HCT116 (cell line): ENCODE results near the gene EPS15.

ENCODE experiments used
- CTCF ChIP-seq, 3 experiments: fragments of 200-600 bp in 1 of 3; sonication (generic) in 1 of 3; IDR thresholded peaks in 2 of 3; conservative IDR thresholded peaks in 1 of 3; 2 replicates each; pipeline ENCODE4 v1.5.1; 2012 to 2017; ENCODE audit warnings: low read depth in 2 of 3, low read length in 2 of 3, antibody characterized with exemption in 1 of 3, borderline replicate concordance in 1 of 3, control low read depth in 1 of 3, mild to moderate bottlenecking in 1 of 3, mixed read lengths in 1 of 3, mixed run types in 1 of 3, moderate library complexity in 1 of 3; ENCODE audit not compliant: insufficient read depth in 1 of 3
- ELF1 ChIP-seq: IDR thresholded peaks from 2 replicates; pipeline ENCODE4 v1.6.1; 2012; ENCODE audit warnings: low read depth, borderline replicate concordance
- EZH2 ChIP-seq: fragments of 200-600 bp; sonication (generic); IDR thresholded peaks from 2 replicates; pipeline ENCODE4 v1.6.1; 2017; ENCODE audit warnings: antibody characterized with exemption, mixed run types
- FOSL1 ChIP-seq: IDR thresholded peaks from 2 replicates; pipeline ENCODE4 v1.6.1; 2012; ENCODE audit warnings: low read depth
- RAD21 ChIP-seq: IDR thresholded peaks from 2 replicates; pipeline ENCODE4 v1.6.1; 2012; ENCODE audit warnings: low read depth, mild to moderate bottlenecking
- REST ChIP-seq: IDR thresholded peaks from 2 replicates; pipeline ENCODE4 v1.6.1; 2012; ENCODE audit warnings: low read depth
- TCF7L2 ChIP-seq: IDR thresholded peaks from 2 replicates; pipeline ENCODE4 v1.7.0; 2011; ENCODE audit warnings: borderline replicate concordance, inconsistent platforms; ENCODE audit not compliant: insufficient read depth, insufficient read length; ENCODE audit errors: extremely low read depth
- YY1 ChIP-seq: IDR thresholded peaks from 2 replicates; pipeline ENCODE4 v1.6.1; 2011; ENCODE audit warnings: low read length, low read depth, moderate library complexity, mild to moderate bottlenecking; ENCODE audit not compliant: insufficient replicate concordance; ENCODE audit errors: extremely low read depth

- TF ChIP-seq CTCF (IDR thresholded peaks at IDR 0.05 in 2 of 3, conservative IDR thresholded peaks at IDR 0.05 in 1 of 3; ENCODE audit: borderline replicate concordance in 1 of 3, insufficient read depth in 1 of 3, low read depth in 2 of 3, low read length in 2 of 3): no peak
- TF ChIP-seq FOSL1: no peak
- no peak for TF ChIP-seq RAD21
- no peak for TF ChIP-seq EZH2
- no peak for TF ChIP-seq TCF7L2
- TF ChIP-seq REST: no peak
- no peak for TF ChIP-seq YY1
- no peak for TF ChIP-seq ELF1
Measured at GRCh38 chr1:51564124-51564523, 45.1 kb upstream of the EPS15 start.
